ENCODE data around the gene SCAF4.
A peak's percentile ranks its signal among the peaks of the same experiment; 100 is the strongest.

SCAF4 gene

DNA sequence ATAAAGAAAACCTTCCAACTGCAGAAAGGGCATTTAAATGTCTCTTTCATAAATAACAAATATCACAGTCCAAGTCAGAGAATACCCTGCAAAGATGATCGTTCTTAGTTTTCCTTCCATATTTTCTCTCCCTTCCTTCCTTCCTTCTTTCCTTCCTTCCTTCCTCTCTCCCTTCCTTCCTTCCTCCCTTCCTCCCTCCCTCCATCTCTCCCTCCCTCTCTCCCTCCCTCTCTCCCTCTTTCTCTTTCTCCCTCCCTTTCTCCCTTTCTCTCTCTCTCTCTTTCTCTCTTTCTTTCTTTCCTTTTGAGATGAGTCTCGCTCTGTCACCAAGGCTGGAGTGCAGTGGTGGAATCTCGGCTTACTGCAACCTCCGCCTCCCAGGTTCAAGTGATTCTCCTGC, 29.0 kb upstream of the SCAF4 start:
- H3K4me1 ChIP-seq (ENCODE audit: control insufficient read depth, insufficient read depth, low read length), result no peaks in the 10 kb centered on the region
- H3K9ac ChIP-seq (ENCODE audit: low read length), result no peak overlapping the region
- no peak for DNase-seq (ENCODE audit: low read depth)
- no peaks in the 10 kb centered on the region for H3K36me3 ChIP-seq (ENCODE audit: control insufficient read depth, insufficient read depth, low read length, severe bottlenecking)
- no peaks in the 10 kb centered on the region for H3K9me3 ChIP-seq (ENCODE audit: control insufficient read depth, low read length)
- H3K4me3 ChIP-seq (ENCODE audit: low read length), result no peak overlapping the region
- peaks cover 5% of the 10 kb centered on the region for H3K27me3 ChIP-seq (replicated peaks; ENCODE audit: control insufficient read depth, insufficient read depth, low read length)

DNA sequence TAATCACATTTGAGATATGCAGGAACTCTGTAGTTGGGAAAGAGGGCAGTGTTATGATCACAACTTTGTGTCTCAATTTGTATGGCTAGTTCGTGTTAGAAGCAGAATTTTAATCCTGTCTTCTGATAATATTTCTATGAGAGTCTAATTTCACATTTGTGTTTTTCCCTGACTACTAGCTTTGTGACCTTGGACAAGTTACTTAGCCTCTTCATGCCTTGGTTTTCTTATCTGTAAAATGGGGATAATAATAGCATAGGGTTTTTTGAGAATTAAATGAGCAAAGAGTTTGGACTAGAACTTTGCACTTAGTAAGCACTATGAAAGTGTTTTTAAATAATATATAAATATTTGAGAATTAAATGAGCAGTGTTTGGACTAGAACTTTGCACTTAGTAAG, 24.9 kb upstream of the SCAF4 start:
- H3K4me1 ChIP-seq (ENCODE audit: control insufficient read depth, insufficient read depth, low read length), result peaks cover 16% of the 10 kb centered on the region

GRCh38 chr21:31755027-31755426, 23.1 kb upstream of the SCAF4 start:
- DNase-seq (ENCODE audit: low read depth), result no peak
- Histone ChIP-seq H3K9ac (ENCODE audit: low read length) (no peak overlapping the region), H3K27me3 (replicated peaks; ENCODE audit: control insufficient read depth, insufficient read depth, low read length) (no peaks in the 10 kb centered on the region), H3K9me3 (ENCODE audit: control insufficient read depth, low read length) (no peaks in the 10 kb centered on the region), H3K4me3 (ENCODE audit: low read length) (no peak overlapping the region), H3K36me3 (ENCODE audit: control insufficient read depth, insufficient read depth, low read length, severe bottlenecking) (no peaks in the 10 kb centered on the region), H3K4me1 (ENCODE audit: control insufficient read depth, insufficient read depth, low read length) (peaks cover 16% of the 10 kb centered on the region)

More for the DNA sequence above, 24.9 kb upstream of the SCAF4 start:
- H3K27me3 ChIP-seq (replicated peaks; ENCODE audit: control insufficient read depth, insufficient read depth, low read length), result peaks cover 2% of the 10 kb centered on the region
- no peaks in the 10 kb centered on the region for H3K9me3 ChIP-seq (ENCODE audit: control insufficient read depth, low read length)
- DNase-seq (ENCODE audit: low read depth), result no peak
- no peaks in the 10 kb centered on the region for H3K36me3 ChIP-seq (ENCODE audit: control insufficient read depth, insufficient read depth, low read length, severe bottlenecking)
- H3K9ac ChIP-seq (ENCODE audit: low read length), result no peak overlapping the region
- H3K4me3 ChIP-seq (ENCODE audit: low read length), result no peak overlapping the region

GRCh38 chr21:31754708-31754960, 22.7 kb upstream of the SCAF4 start:
- H3K36me3 ChIP-seq (ENCODE audit: control insufficient read depth, insufficient read depth, low read length, severe bottlenecking), result no peaks in the 10 kb centered on the region
- no peak overlapping the region for H3K9ac ChIP-seq (ENCODE audit: low read length)
- no peak for DNase-seq (ENCODE audit: low read depth)
- H3K4me3 ChIP-seq (ENCODE audit: low read length), result no peak overlapping the region
- H3K27me3 ChIP-seq (replicated peaks; ENCODE audit: control insufficient read depth, insufficient read depth, low read length), result no peaks in the 10 kb centered on the region
- no peaks in the 10 kb centered on the region for H3K9me3 ChIP-seq (ENCODE audit: control insufficient read depth, low read length)
- peaks cover 16% of the 10 kb centered on the region for H3K4me1 ChIP-seq (ENCODE audit: control insufficient read depth, insufficient read depth, low read length)

DNA sequence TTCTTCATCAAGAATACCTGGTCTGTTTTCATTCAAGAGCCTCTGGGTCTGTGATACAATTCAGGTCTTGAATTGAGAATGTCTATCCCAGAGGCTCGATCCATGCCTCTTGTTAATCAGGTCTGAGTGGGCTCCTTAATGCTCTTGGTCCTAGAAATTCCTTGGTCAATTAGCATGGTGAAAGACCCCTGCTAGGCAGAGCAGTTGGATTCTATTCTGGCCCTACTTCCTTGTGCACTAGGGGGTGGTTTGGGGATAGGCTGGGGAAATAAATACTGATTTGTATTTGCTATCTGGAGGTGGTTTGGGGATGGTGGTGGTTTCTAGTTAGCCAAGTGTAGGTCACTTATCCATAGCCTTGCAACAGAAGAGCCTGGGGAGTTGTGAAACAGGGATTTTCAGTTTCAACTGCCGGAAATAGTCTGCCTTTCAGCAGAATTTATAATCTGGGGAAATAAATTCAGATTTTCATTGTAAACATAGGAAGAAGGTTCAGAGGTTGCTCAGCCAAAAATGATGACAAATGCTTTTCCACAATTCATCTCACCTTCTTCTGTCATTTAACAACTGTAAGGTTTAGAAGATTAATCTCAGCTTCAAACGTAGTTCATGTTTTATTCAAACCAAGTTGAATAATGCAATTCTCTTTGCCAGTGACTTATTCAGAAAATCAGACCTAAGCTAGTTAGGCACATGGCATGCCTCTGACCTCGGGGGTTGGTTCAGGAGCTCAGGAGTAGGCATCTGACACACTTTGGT, 22.2 kb upstream of the SCAF4 start:
- Histone ChIP-seq H3K27me3 (replicated peaks; ENCODE audit: control insufficient read depth, insufficient read depth, low read length) (no peaks in the 10 kb centered on the region), H3K4me3 (ENCODE audit: low read length) (no peak overlapping the region), H3K9ac (ENCODE audit: low read length) (no peak overlapping the region), H3K36me3 (ENCODE audit: control insufficient read depth, insufficient read depth, low read length, severe bottlenecking) (no peaks in the 10 kb centered on the region), H3K4me1 (ENCODE audit: control insufficient read depth, insufficient read depth, low read length) (peaks cover 16% of the 10 kb centered on the region), H3K9me3 (ENCODE audit: control insufficient read depth, low read length) (no peaks in the 10 kb centered on the region)
- no peak for DNase-seq (ENCODE audit: low read depth)

DNA sequence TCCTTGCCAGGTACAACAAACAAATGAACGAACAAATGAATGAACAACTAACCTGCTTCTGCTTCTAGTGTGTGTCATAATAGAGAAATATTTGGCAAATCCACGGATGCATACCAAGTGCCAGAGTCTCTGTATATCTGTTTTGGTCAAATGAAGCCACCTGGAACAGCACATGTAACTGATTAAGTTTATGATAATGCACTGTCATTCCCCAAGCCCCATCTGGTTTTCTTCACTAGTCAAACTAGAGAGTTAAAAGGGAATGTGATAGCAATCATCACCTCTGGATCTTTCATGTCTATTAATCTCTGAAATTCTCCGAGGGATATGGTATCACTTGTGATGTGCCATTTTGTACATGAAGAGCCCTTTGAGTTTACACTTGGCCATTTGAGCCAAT, 21.0 kb upstream of the SCAF4 start:
- no peak overlapping the region for H3K4me3 ChIP-seq (ENCODE audit: low read length)
- no peak for DNase-seq (ENCODE audit: low read depth)
- peaks cover 16% of the 10 kb centered on the region for H3K4me1 ChIP-seq (ENCODE audit: control insufficient read depth, insufficient read depth, low read length)
- H3K9ac ChIP-seq (ENCODE audit: low read length), result no peak overlapping the region
- H3K27me3 ChIP-seq (replicated peaks; ENCODE audit: control insufficient read depth, insufficient read depth, low read length), result no peaks in the 10 kb centered on the region
- no peaks in the 10 kb centered on the region for H3K9me3 ChIP-seq (ENCODE audit: control insufficient read depth, low read length)
- no peaks in the 10 kb centered on the region for H3K36me3 ChIP-seq (ENCODE audit: control insufficient read depth, insufficient read depth, low read length, severe bottlenecking)

DNA sequence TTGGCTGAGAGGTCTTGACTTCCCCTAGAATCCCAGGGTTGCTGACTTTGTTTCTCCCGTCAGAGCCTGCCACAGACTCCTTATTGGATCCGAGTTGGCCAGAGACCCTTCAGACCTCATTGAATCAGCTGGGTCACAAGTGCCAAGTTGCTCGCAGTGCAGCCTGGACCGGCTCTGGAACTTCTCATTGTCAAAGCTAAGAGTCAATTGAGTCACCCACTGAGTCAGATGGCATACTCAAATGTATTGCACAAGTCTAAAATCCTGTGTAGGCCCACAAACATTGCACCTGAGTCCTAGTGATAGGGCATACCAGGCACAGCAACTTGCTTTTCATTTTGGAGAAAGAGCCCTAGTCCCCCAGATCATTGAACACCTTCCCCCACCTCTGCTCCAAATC, 20.4 kb upstream of the SCAF4 start:
- no peak overlapping the region for H3K9ac ChIP-seq (ENCODE audit: low read length)
- DNase-seq (ENCODE audit: low read depth), result peak; percentile 38
- H3K27me3 ChIP-seq (replicated peaks; ENCODE audit: control insufficient read depth, insufficient read depth, low read length), result no peaks in the 10 kb centered on the region
- no peak overlapping the region for H3K4me3 ChIP-seq (ENCODE audit: low read length)
- H3K9me3 ChIP-seq (ENCODE audit: control insufficient read depth, low read length), result no peaks in the 10 kb centered on the region
- H3K4me1 ChIP-seq (ENCODE audit: control insufficient read depth, insufficient read depth, low read length), result peaks cover 16% of the 10 kb centered on the region
- no peaks in the 10 kb centered on the region for H3K36me3 ChIP-seq (ENCODE audit: control insufficient read depth, insufficient read depth, low read length, severe bottlenecking)

DNA sequence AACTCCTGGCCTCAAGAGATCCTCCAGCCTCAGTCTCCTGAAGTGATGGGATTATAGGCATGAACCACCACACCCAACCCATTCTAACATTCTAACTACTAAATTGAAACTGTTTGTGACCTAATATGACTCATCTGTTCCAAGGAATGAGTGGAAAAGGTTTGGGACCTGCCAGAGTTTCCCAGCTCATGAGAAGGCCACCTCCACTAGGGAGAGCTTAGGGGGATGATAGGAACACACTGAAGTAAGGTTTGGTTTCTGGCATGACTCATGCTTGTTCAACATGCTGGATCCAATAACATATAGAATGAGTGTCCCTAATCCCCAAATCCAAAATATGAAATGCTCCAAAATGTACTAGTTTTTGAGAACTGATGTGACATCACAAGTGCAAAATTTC, 18.9 kb upstream of the SCAF4 start:
- H3K4me1 ChIP-seq (ENCODE audit: control insufficient read depth, insufficient read depth, low read length), result peaks cover 16% of the 10 kb centered on the region
- no peaks in the 10 kb centered on the region for H3K27me3 ChIP-seq (replicated peaks; ENCODE audit: control insufficient read depth, insufficient read depth, low read length)
- no peak overlapping the region for H3K4me3 ChIP-seq (ENCODE audit: low read length)
- H3K9ac ChIP-seq (ENCODE audit: low read length), result no peak overlapping the region
- no peaks in the 10 kb centered on the region for H3K36me3 ChIP-seq (ENCODE audit: control insufficient read depth, insufficient read depth, low read length, severe bottlenecking)
- H3K9me3 ChIP-seq (ENCODE audit: control insufficient read depth, low read length), result no peaks in the 10 kb centered on the region
- DNase-seq (ENCODE audit: low read depth), result peak; percentile 25

- no peaks in the 10 kb centered on the region for H3K9me3 ChIP-seq (ENCODE audit: control insufficient read depth, low read length)
- H3K4me3 ChIP-seq (ENCODE audit: low read length), result no peak overlapping the region
- H3K9ac ChIP-seq (ENCODE audit: low read length), result no peak overlapping the region
- peaks cover 4% of the 10 kb centered on the region for H3K4me1 ChIP-seq (ENCODE audit: control insufficient read depth, insufficient read depth, low read length)
- H3K36me3 ChIP-seq (ENCODE audit: control insufficient read depth, insufficient read depth, low read length, severe bottlenecking), result no peaks in the 10 kb centered on the region
- H3K27me3 ChIP-seq (replicated peaks; ENCODE audit: control insufficient read depth, insufficient read depth, low read length), result no peaks in the 10 kb centered on the region
- DNase-seq (ENCODE audit: low read depth), result no peak
These were observed 12.4 kb upstream of the SCAF4 start for GRCh38 chr21:31744182-31744800.

GRCh38 chr21:31743712-31744111, 11.8 kb upstream of the SCAF4 start:
- no peak overlapping the region for H3K9ac ChIP-seq (ENCODE audit: low read length)
- no peaks in the 10 kb centered on the region for H3K9me3 ChIP-seq (ENCODE audit: control insufficient read depth, low read length)
- H3K4me3 ChIP-seq (ENCODE audit: low read length), result no peak overlapping the region
- H3K4me1 ChIP-seq (ENCODE audit: control insufficient read depth, insufficient read depth, low read length), result peaks cover 7% of the 10 kb centered on the region
- no peak for DNase-seq (ENCODE audit: low read depth)
- no peaks in the 10 kb centered on the region for H3K27me3 ChIP-seq (replicated peaks; ENCODE audit: control insufficient read depth, insufficient read depth, low read length)
- H3K36me3 ChIP-seq (ENCODE audit: control insufficient read depth, insufficient read depth, low read length, severe bottlenecking), result no peaks in the 10 kb centered on the region

GRCh38 chr21:31741116-31741515, 9.2 kb upstream of the SCAF4 start:
- Histone ChIP-seq H3K4me3 (ENCODE audit: low read length) (no peak overlapping the region), H3K36me3 (ENCODE audit: control insufficient read depth, insufficient read depth, low read length, severe bottlenecking) (no peaks in the 10 kb centered on the region), H3K9ac (ENCODE audit: low read length) (no peak overlapping the region), H3K27me3 (replicated peaks; ENCODE audit: control insufficient read depth, insufficient read depth, low read length) (no peaks in the 10 kb centered on the region), H3K9me3 (ENCODE audit: control insufficient read depth, low read length) (no peaks in the 10 kb centered on the region), H3K4me1 (ENCODE audit: control insufficient read depth, insufficient read depth, low read length) (peaks cover 17% of the 10 kb centered on the region)
- no peak for DNase-seq (ENCODE audit: low read depth)
